ENCODE measurements around the gene ANGPTL8.

ANGPTL8 gene

DNA sequence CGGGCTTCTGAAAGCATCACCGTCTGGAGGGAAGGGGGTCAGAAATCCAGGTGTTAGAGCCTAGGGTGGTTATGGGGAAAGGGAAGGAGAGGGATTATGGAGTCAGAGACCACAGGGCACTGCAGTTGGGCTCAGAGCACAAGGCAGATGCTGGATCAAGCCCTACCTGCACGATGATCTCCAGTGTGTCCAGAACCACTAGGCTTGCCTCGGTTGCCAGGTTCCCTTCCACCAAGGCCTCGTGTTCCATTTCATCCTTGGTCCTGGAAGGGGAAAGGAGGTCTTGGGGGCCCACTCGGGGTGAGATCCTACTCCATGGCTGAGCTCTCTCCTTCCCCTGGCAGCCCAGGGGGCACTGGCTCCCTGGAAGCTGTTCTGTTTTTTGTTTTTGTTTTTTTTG, 25.0 kb upstream of the ANGPTL8 start:
- no peak for DNase-seq (ENCODE audit: low read depth)
- H3K4me3 ChIP-seq (ENCODE audit: low read depth, low read length), result no peak overlapping the region
- TF ChIP-seq, protein P1, sequence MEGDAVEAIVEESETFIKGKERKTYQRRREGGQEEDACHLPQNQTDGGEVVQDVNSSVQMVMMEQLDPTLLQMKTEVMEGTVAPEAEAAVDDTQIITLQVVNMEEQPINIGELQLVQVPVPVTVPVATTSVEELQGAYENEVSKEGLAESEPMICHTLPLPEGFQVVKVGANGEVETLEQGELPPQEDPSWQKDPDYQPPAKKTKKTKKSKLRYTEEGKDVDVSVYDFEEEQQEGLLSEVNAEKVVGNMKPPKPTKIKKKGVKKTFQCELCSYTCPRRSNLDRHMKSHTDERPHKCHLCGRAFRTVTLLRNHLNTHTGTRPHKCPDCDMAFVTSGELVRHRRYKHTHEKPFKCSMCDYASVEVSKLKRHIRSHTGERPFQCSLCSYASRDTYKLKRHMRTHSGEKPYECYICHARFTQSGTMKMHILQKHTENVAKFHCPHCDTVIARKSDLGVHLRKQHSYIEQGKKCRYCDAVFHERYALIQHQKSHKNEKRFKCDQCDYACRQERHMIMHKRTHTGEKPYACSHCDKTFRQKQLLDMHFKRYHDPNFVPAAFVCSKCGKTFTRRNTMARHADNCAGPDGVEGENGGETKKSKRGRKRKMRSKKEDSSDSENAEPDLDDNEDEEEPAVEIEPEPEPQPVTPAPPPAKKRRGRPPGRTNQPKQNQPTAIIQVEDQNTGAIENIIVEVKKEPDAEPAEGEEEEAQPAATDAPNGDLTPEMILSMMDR (IDR thresholded peaks at IDR 0.05; ENCODE audit: insufficient read depth, low read depth, low read length, missing control alignments), result no peak

DNA sequence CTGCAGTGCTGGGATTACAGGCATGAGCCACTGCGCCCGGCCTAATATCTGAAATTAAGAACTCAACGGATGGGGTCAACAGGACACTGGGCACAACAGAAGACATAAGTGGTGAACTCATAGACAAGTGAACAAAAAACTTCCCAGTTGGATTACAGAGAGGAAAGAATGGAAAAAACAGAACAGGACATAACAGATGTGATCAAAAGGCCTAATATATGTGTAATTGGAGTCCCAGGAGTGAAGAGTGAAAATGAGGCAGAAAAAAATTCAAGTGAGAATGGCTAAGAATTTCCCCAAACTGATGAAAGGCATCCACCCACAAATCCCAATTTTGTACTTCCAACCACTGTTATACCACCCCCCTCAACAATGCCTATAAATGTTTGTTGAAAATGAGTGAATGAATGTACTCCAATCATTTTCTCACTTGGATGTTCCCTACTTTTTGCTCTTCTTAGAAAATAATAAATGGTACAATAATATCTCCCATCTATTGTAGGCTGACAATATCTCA, 18.3 kb upstream of the ANGPTL8 start:
- DNase-seq (ENCODE audit: low read depth), result no peak
- no peak overlapping the region for H3K4me3 ChIP-seq (ENCODE audit: low read depth, low read length)
- TF ChIP-seq, protein P1 (IDR thresholded peaks at IDR 0.05; ENCODE audit: insufficient read depth, low read depth, low read length, missing control alignments), result no peak

DNA sequence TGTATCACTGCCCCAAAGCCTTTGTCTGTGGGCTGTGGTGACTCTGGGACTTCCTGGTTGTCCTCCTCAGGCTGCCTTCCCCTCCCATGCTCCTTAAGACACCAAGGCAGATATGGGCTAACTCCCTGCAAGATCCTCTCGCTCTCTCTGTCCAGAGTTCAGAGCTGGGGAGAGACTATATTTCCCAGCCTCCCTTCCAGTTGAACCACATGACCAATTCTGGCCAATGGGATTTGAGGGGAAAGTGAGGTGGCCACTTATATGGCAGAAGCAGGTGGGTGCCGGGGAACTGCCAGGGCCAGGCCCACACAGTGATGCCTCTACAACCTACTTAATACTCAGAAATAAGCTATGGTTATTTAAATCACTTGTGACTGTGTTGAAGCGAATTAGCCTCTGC, 16.2 kb upstream of the ANGPTL8 start:
- TF ChIP-seq, protein P1 (IDR thresholded peaks at IDR 0.05; ENCODE audit: insufficient read depth, low read depth, low read length, missing control alignments), result no peak

DNA sequence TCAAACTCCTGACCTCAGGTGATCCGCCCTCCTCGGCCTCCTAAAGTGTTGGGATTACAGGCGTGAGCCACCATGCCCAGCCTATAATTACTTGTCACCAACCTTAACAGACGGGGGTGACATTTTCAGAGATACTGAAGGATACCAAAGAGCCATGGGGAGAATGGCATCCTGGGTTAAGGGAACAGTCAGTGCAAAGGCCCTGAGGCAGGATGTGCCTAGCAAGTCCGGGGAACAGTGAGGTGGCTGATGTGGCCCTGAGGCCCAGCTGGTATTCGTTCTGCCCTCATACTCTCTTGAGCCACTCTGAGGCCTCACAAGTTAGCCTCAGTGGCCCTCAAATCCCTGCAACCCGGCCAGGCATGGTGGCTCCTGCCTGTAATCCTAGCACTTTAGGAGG, 15.0 kb upstream of the ANGPTL8 start:
- TF ChIP-seq, protein P1 (IDR thresholded peaks at IDR 0.05; ENCODE audit: insufficient read depth, low read depth, low read length, missing control alignments), result no peak
- DNase-seq (ENCODE audit: low read depth), result no peak
- H3K4me3 ChIP-seq (ENCODE audit: low read depth, low read length), result no peak overlapping the region

More for the DNA sequence above, 16.2 kb upstream of the ANGPTL8 start:
- no peak overlapping the region for H3K4me3 ChIP-seq (ENCODE audit: low read depth, low read length)
- no peak for DNase-seq (ENCODE audit: low read depth)

DNA sequence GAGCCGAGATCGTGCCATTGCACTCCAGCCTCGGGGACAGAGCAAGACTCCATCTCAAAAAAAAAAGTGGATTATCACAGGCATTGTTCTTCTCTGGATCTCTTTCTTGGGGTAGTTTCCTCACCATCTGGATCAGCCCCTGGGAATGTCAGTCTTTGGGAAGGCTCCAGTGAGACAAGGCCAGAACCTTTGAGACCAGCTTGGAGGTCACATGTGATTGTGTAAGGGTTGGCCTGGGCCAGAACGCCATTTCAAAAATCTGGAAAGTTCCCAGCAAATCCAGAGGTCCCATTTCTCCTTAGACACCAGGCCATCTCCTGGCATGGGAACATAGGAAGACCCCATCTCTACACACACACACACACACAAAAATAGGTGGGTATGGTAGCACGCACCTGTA, 14.2 kb upstream of the ANGPTL8 start:
- no peak overlapping the region for H3K4me3 ChIP-seq (ENCODE audit: low read depth, low read length)
- DNase-seq (ENCODE audit: low read depth), result no peak
- TF ChIP-seq, protein P1 (IDR thresholded peaks at IDR 0.05; ENCODE audit: insufficient read depth, low read depth, low read length, missing control alignments), result no peak

DNA sequence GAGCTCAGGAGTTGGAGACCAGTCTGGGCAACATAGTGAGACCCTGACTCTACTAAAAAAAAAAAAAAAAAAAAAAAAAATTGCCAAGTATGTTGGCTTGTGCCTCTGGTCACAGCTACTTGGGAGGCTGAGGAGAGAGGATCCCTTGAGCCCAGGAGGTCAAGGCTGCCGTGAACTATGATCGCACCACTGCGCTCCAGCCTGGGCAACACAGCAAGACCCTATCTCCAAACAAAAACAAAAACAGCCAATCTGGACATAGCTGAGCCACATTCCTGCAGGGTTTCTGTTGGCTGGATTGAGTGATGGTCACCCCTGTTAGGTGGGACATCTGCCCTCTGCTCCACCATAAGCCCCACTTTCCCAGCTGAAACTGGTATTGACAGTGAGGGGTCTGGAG, 13.6 kb upstream of the ANGPTL8 start:
- no peak overlapping the region for H3K4me3 ChIP-seq (ENCODE audit: low read depth, low read length)
- DNase-seq (ENCODE audit: low read depth), result no peak
- TF ChIP-seq, protein P1 (IDR thresholded peaks at IDR 0.05; ENCODE audit: insufficient read depth, low read depth, low read length, missing control alignments), result no peak

DNA sequence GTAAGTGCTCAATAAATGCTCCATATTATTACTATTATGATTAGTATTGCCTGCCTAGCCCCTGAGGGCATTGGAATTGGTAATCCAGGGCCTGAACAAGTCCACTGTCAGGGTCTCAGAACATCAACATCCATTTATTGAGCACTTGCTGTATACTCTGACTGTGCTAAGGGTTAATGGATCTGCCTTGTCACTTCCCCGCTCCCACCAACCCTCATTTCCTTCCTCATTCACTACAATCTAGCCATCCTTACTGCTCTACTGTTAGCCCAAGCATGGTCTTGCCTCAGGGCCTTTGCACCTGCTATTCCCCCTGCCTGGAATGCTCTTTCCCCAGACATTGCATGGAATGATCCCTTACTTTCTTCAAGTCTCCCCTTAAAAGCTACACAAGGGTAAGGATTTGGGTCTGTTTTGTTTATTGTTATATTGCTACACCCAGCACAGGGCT, 12.7 kb upstream of the ANGPTL8 start:
- no peak overlapping the region for H3K4me3 ChIP-seq (ENCODE audit: low read depth, low read length)
- DNase-seq (ENCODE audit: low read depth), result no peak
- TF ChIP-seq, protein P1 (IDR thresholded peaks at IDR 0.05; ENCODE audit: insufficient read depth, low read depth, low read length, missing control alignments), result no peak

Data from GM12865 (cell line).